Esophagus (tissue), 2 donors: ENCODE data around the gene SORBS1. TPM values are rescaled to one million over a fixed set of nuclear protein-coding genes. Genes with fewer than 3 reads are reported as not detected.

Source experiments
- H3K27ac ChIP-seq, 2 donors: one replicate each; pipeline ENCODE4 v1.5.1; 2013; ENCODE audit warnings: low read depth in 2 of 2, mild to moderate bottlenecking in 2 of 2, inconsistent platforms in 1 of 2, low read length in 1 of 2, moderate library complexity in 1 of 2
- H3K27me3 ChIP-seq, 2 donors: one replicate each; pipeline ENCODE4 v1.6.1; 2013; ENCODE audit warnings: low read length in 2 of 2, control low read depth in 1 of 2, mild to moderate bottlenecking in 1 of 2; ENCODE audit not compliant: insufficient read depth in 2 of 2, control insufficient read depth in 1 of 2
- H3K36me3 ChIP-seq, 2 donors: one replicate each; pipeline ENCODE4 v1.6.1; 2013; ENCODE audit warnings: low read length in 1 of 2; ENCODE audit not compliant: control insufficient read depth in 2 of 2, insufficient read depth in 2 of 2
- H3K4me1 ChIP-seq, 2 donors: one replicate each; pipeline ENCODE4 v1.6.1; 2013; ENCODE audit warnings: low read length in 1 of 2; ENCODE audit not compliant: control insufficient read depth in 2 of 2, insufficient read depth in 2 of 2
- H3K4me3 ChIP-seq, 2 donors: one replicate each; pipeline ENCODE4 v1.5.1; 2013; ENCODE audit warnings: low read length in 2 of 2, mild to moderate bottlenecking in 2 of 2, low read depth in 1 of 2, moderate library complexity in 1 of 2
- H3K9me3 ChIP-seq, 2 donors: one replicate each; pipeline ENCODE4 v1.6.1; 2013; ENCODE audit warnings: mild to moderate bottlenecking in 2 of 2, low read depth in 1 of 2, low read length in 1 of 2, moderate library complexity in 1 of 2; ENCODE audit not compliant: control insufficient read depth in 2 of 2, insufficient read depth in 1 of 2
- WGBS, 2 donors: extraction: QIAGEN DNeasy Blood & Tissue Kit; methylation state at CpG; one replicate each; pipeline ENCODE4 v1.1.7; 2013; 5-methylcytosine and 5-hydroxymethylcytosine counted together
- polyA plus RNA-seq, 2 donors: library from polyadenylated mRNA; stranded (reverse); fragments of 200-250 nt; gene quantifications; one replicate each; pipeline ENCODE4 v1.2.3, GENCODE V29; 2013
- donor health status: healthy with polysubstance abuse.
- donor health status: Bipolar disorder and iron deficiency.

SORBS1 gene
- polyA plus RNA-seq, 2 donors: 32.7 to 66.3 TPM

DNA sequence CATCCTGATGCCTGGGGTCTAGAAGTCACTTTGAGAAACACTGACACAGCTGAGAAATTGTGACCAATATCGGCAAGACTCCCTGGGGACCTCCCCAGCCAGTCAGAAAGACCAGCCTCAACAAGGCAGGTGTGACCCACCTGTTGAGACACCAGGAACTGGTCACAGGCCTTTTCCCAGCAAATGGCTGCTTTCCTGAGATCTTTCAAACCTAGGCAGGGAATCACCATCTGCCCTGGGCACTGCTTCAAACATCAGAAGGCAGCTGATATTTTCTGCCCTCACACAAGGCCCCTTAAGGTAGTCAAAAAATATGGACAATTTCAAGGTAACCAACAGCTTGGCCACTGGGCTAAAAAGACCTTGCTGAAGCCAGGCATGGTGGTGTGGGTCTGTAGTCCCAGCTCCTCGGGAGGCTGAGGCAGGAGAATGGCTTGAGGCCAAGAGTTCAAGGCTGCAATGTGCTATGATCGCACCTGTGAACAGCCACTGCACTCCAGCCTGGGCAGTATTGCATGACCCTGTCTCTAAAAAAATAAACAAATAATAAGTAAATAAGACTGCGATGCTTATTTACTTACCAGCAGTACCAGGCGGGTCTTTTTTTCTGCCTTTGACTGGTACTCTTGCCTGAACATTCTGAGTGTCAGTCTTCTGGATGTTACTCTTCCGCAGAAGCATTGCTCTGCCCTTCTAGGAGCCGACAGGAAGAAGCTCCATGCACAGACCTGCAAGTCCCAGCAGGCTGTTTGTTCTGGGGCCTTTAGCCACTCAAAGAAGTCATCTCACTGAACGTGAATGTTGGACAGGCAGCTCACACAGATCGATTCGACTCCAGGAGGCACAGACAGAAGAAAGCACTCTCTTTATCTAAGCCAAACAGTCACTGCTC, 59.7 kb downstream of the SORBS1 start:
- Histone ChIP-seq H3K27ac (peak overlapping the region; percentile 43 to 64), H3K27me3 (no peaks in the 10 kb centered on the region), H3K9me3 (no peaks in the 10 kb centered on the region), H3K4me3 (peak overlapping the region in 1 of 2 donors; percentile 29), H3K4me1 (no peaks in the 10 kb centered on the region), H3K36me3 (no peaks in the 10 kb centered on the region)
- WGBS, 2 donors: 47 to 51% methylated on average over 10 of the region's 10 CpGs

GRCh38 chr10:95500649-95501048, 60.5 kb downstream of the SORBS1 start:
- 67 to 73% methylated on average over 7 of the region's 7 CpGs for WGBS, 2 donors
- Histone ChIP-seq H3K4me1 (no peaks in the 10 kb centered on the region), H3K27ac (peak overlapping the region; percentile 43 to 68), H3K9me3 (no peaks in the 10 kb centered on the region), H3K36me3 (no peaks in the 10 kb centered on the region), H3K27me3 (no peaks in the 10 kb centered on the region), H3K4me3 (peak overlapping the region; percentile 3 to 29)

DNA sequence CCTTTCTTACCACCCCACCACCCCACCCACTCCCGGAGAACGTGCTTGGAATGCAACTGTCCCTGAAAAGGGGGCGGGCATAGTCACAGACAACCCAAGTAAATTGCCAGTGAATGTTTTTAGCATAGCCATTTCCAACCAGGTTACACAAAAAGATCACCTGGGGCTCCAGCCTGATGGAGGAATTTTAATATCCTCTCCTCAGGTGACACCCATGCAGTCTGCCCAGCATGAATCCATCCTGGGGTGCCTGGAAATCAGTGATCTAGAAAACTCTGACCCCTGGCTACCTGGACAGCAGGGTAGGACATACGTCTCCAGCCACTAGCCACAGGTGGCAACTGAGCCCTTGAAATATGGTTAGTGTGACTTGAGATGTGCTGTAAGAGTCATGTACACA, 61.1 kb downstream of the SORBS1 start:
- WGBS, 2 donors: 71 to 78% methylated on average over 4 of the region's 4 CpGs
- Histone ChIP-seq H3K27ac (peak overlapping the region in 1 of 2 donors; percentile 60), H3K27me3 (no peaks in the 10 kb centered on the region), H3K36me3 (no peaks in the 10 kb centered on the region), H3K9me3 (no peaks in the 10 kb centered on the region), H3K4me3 (peak overlapping the region in 1 of 2 donors; percentile 21), H3K4me1 (no peaks in the 10 kb centered on the region)

- Histone ChIP-seq H3K27me3 (no peaks in the 10 kb centered on the region), H3K9me3 (no peaks in the 10 kb centered on the region), H3K4me3 (peak overlapping the region in 1 of 2 donors; percentile 21), H3K27ac (no peak overlapping the region), H3K4me1 (no peaks in the 10 kb centered on the region), H3K36me3 (no peaks in the 10 kb centered on the region)
- 76 to 80% methylated on average over 6 of the region's 6 CpGs for WGBS, 2 donors
Observed at GRCh38 chr10:95499482-95499989, 61.6 kb downstream of the SORBS1 start.

DNA sequence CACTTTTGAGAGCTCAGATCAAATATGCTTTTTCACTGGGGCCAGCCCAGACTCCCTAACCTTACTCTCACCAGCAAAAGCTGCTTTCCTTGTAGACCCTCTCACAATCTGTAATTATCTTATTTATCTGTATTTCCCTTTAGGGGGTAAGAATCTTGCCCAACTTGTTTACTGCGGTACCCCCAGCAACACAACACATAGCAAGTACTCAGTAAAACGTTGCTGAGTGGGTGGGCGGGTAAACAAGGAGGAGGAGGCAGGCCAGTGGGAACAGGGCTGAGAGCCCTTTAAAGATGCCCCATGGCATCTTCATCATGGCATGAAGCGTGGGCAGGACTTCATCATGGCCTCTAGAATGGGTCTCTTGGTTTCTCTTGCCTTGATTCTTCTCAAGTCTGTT, 64.2 kb downstream of the SORBS1 start:
- H3K27me3 ChIP-seq: no peaks in the 10 kb centered on the region
- H3K4me3 ChIP-seq: no peak overlapping the region
- no peaks in the 10 kb centered on the region for H3K4me1 ChIP-seq
- WGBS, 2 donors: 59 to 64% methylated on average over 4 of the region's 4 CpGs
- H3K36me3 ChIP-seq: no peaks in the 10 kb centered on the region
- H3K9me3 ChIP-seq: no peaks in the 10 kb centered on the region
- no peak overlapping the region for H3K27ac ChIP-seq

- Histone ChIP-seq H3K4me1 (no peaks in the 10 kb centered on the region), H3K27ac (no peak overlapping the region), H3K4me3 (no peak overlapping the region)
Observed at GRCh38 chr10:95496246-95496911, 64.8 kb downstream of the SORBS1 start.

DNA sequence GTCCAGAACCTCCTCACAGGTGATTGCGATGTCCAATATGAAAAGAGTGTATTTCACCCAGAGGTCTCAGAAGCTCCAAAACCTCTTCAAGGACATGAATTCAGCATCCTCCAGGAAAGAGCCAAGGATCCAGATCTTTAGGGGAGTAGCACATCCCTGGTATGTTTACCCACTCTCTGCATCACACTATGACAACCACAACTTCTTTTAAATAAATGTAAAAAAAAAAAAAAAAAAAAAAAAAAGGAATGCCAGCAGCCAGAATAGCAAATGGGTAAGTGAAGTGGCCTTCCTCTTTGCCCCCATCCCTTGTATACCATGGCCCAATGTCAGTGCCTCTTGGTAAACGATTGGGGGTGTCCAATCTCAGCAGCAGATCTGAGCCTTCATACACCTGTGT, 67.3 kb downstream of the SORBS1 start:
- Histone ChIP-seq H3K4me1 (peaks cover 0 to 2% of the 10 kb centered on the region in 2 donors), H3K36me3 (no peaks in the 10 kb centered on the region), H3K27ac (peak overlapping the region in 1 of 2 donors; percentile 51), H3K27me3 (no peaks in the 10 kb centered on the region), H3K4me3 (no peak overlapping the region), H3K9me3 (no peaks in the 10 kb centered on the region)
- 86 to 87% methylated on average over 2 of the region's 2 CpGs for WGBS, 2 donors

More at GRCh38 chr10:95496246-95496911, 64.8 kb downstream of the SORBS1 start:
- Histone ChIP-seq H3K27me3 (no peaks in the 10 kb centered on the region), H3K9me3 (no peaks in the 10 kb centered on the region), H3K36me3 (no peaks in the 10 kb centered on the region)
- WGBS, 2 donors: 59 to 65% methylated on average over 2 of the region's 2 CpGs

GRCh38 chr10:95487994-95488393, 73.2 kb downstream of the SORBS1 start:
- Histone ChIP-seq H3K27ac (no peak overlapping the region), H3K4me1 (peaks cover 0 to 2% of the 10 kb centered on the region in 2 donors), H3K9me3 (no peaks in the 10 kb centered on the region), H3K36me3 (no peaks in the 10 kb centered on the region), H3K27me3 (no peaks in the 10 kb centered on the region), H3K4me3 (no peak overlapping the region)

DNA sequence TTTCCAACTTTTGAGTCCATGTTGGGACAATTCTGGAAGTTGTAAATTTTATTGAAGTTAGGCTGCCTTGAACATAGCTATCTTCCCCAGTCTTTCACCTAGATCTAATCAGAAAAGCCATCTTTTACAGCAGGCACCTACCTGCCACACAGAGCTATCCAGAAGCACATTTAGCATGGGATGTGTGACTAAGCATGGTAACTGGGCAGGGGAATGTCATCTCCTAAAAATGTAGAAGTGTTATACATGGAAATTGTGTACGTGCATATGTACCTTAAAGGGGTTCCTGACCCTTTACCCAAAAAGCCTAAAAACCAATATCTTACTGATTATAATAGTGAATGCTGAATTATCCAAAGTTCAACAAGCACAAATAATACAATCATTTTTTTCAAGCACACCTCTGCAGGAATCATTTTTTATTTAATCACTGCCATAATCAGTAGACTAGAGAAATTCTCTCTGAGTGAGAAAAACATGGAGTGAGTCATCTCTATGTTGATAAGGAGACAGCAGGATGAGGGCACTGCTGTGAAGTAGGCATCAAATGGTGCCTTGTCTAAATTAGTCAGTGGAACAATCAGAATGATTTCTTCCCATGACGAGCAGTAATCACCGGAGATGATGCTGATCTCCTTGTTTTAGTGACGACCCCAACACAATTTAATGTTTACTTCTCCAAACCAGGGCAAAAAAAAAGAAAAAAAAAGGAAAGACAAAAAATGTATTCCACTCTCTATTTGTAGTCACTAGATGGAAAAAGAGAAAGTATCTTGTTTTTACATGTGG, 75.9 kb downstream of the SORBS1 start:
- Histone ChIP-seq H3K27me3 (no peaks in the 10 kb centered on the region), H3K27ac (no peak overlapping the region), H3K4me3 (no peak overlapping the region), H3K36me3 (no peaks in the 10 kb centered on the region), H3K9me3 (no peaks in the 10 kb centered on the region), H3K4me1 (peaks cover 0 to 5% of the 10 kb centered on the region in 2 donors)
- 71 to 80% methylated on average over 4 of the region's 4 CpGs for WGBS, 2 donors
